GM21723 (cell line): ENCODE results near the gene SPOUT1.
A peak's percentile ranks its signal among the peaks of the same experiment; 100 is the strongest.
"Not testable (repeated sequence)": the region's sequence is repeated elsewhere in the genome, so short reads cannot be mapped to it uniquely, and the experiment has no call there.

ENCODE experiments used
- ATAC-seq: cut with Tn5 transposase; IDR thresholded peaks from one replicate; pipeline ENCODE4 v1.9.1; 2021; ENCODE audit warnings: mild to moderate bottlenecking, moderate library complexity; ENCODE audit not compliant: unreplicated experiment

SPOUT1 gene

DNA sequence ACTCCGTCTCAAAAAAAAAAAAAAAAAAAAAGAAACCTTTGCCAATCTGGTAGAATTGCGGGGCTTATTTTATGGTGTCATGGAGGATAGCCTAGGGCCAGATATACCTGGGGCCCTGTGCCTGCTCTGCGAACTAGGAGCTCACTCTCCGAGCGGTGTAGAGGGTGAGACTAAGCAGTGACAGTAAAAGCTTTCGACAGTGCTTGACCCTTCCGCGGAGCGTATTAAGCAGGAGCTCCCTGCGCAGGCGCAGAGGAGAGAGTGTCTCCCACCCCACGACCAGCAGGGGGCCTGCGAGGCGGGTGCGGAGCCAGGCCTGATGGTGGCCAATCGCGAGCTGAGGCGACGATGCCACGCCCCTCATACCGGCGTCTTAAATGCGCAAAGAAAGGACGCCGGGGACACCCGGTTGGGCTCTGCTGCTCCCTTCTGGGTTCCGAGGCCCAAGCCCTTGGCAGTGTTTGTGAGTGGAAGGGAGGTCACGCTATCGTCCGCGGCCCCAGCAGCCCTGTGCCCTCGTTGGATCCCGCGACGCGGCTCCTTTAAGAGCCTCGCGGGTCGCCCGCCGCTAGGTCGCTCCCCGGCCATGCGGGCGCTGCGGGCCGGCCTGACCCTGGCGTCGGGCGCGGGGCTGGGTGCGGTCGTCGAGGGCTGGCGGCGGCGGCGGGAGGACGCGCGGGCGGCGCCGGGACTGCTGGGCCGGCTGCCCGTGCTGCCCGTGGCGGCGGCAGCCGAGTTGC lies 11.3 kb downstream of the SPOUT1 start, which contains the start of gene ENDOG:
Gene ENDOG, plus strand, starts transcription at position 402 of the 740 bp plus-strand sequence. Its CDS starts 185 bp downstream, at position 587.
- ATAC-seq: peak; percentile 86

DNA sequence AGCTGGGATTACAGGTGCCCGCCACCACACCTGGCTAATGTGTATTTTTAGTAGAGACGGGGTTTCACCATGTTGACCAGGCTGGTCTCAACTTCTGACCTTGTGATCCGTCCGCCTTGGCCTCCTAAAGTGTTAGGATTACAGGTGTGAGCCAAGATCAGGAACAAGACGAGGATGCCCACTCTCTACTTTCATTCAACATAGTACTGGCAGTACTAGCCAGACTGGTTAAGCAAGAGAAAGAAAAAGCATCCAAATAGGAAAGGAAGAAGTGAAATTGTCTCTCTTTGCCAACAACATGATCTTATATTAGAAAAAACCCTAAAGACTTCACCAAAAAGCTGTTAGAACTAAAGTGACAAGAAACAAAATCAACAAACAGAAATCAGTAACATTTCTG lies 18.7 kb downstream of the SPOUT1 start:
- ATAC-seq: no peak

DNA sequence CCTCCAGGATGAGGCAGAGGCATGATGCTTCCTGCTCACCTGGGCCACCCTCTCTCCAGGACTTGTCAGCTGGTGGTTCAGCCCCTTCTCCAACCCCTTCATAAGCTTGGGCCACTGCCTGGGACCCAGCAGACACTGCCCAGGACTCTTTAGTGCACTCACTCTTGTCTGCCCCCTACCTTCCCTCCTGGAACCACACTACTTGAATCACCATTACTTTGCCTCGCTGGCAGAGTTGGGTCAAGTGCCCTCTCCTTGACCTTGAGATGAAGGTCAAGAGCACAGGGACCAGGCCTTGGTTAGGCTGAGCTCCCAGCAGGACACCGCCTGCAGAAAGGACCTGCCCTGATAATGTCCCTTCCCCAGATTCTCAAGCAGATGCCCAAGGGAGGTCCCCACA lies 19.8 kb downstream of the SPOUT1 start:
- ATAC-seq: no peak

DNA sequence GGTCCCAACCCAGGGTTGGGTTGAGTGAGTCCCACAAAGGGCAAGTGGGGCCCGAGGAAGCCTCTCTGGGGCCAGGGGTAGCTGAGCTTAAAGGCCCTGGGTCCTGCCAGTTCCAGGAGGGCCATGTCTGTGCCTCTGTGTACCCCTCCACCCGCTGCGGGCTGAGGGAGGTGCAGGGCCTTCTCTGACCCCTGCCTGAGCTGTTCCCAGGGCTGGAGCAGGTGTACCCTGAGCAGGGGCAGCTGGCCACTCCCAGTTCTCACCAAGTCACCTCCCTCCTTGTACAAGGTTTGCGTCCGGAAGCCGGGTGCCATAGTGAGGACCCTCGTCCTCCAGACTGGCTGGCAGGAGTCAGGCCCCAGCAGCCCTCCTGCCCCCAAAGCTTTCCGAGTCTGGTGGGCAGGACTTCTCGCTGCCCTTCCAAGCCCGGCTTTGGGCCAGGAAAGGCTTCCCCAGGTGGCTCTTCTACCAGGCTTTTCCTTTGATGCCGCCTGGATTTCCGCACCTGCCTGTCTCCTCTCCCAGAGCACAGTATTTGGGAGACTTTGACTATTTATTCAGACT lies 20.5 kb downstream of the SPOUT1 start:
- ATAC-seq: no peak

DNA sequence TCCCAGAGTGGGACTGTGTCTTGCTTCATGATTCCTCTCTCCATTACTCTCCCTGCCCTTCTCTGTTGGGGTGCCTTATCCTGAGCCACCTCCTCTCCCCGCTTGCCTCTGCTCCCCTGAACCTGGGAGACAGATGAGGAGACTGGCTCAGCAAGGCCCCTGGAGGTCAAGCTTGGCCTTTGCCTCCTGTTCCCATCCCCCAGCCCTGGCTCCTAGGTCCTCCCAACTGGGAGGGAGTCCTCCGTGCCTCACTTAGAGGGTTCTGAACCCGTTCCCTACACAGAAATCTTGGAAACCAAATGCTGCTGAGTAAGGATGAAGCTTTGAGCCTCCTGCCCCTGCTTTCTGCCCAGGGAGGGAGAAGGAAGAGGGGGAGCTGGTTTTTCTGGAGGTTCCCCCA lies 21.1 kb downstream of the SPOUT1 start:
- no peak for ATAC-seq

DNA sequence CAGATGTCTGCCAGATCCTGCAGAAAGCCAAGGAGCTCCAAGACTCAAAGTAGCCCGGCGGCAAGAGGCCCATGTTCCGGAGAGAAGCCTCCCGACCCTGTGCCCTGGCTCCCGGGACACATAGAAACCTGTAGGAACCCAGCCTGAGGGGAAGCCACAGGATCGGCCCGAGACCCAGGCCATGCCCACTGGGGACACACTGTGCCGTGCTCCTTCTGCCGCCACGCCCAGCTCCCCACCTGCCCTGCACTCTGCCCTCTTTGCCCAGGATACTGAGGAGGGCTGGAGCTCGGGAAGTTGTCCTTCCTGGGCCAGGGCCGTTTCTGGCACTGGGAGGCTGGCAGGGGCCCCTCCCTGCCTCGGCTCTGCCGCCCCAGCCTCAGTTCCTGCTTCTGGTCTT lies 21.8 kb downstream of the SPOUT1 start:
- ATAC-seq: no peak

DNA sequence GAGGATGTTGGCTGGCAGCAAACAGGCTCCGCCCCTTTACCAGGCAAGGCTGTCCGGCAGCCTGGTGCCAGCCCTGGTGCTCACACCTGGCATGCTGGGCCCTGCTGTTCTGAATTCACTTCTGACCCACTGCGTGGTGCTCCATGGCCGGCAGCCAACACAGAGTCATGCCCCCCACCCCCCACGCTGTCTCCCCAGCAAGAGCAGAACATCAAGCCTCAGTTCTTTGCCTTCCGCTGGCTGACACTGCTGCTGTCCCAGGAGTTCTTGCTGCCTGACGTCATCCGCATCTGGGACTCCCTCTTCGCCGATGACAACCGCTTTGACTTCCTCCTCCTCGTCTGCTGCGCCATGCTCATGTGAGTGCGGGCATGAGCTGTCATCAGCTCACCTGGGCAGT lies 23.9 kb downstream of the SPOUT1 start:
- no peak for ATAC-seq

DNA sequence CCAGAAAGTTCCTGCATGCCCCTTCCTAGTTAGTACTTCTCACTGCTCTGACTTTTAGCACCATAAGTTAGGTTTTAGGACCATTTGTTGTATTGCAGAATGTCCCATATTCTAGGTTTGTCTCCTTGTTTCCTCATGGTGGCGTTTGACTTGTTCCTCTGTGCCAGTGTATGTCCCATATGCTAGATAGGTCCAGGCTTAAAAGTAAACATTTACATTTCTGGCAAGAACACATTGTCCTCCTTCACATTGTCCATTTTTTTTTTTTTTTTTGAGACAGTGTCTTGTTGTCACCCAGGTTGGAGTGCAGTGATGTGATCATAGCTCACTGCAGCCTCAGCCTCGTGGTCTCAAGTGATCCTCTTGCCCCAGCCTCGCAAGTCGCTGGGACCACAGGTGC lies 27.1 kb downstream of the SPOUT1 start:
- ATAC-seq: no peak

DNA sequence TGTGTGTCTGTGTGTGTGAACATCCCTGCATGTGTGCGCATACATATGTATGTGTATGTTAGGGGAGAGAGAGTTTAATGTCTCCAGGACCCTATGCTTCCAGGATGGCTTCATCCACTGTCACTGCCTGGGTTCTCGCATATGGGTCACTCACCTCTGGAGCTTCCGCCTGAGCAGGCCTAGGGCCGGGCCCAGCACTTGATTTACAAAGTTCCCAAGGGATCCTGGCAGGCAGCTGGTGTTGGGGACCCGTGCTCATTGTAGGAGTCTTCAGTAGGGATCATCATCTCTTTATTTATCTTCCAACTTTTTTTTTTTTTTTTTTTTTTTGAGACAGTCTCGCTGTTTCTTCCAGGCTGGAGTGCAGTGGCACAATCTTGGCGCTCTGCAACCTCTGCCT lies 29.5 kb downstream of the SPOUT1 start:
- no peak for ATAC-seq

DNA sequence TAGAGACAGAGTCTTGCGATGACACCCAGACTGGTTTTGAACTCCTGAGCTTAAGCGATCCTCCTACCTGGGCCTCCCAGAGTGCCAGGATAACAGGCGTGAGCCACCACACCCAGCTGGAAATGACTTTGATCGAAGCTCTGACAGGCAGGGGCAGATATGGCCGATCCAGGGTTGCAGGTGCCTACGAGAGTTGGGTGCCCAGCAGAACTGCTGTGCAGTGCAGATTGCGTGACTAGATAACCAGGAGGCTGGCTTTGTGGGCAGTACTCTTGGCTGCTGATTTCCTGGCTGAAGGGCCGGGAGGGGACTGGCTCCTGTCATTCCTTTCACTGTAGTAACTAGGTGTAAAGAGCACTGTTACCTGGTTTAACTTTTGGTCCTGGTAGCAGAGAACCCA lies 30.7 kb downstream of the SPOUT1 start:
- no peak for ATAC-seq

DNA sequence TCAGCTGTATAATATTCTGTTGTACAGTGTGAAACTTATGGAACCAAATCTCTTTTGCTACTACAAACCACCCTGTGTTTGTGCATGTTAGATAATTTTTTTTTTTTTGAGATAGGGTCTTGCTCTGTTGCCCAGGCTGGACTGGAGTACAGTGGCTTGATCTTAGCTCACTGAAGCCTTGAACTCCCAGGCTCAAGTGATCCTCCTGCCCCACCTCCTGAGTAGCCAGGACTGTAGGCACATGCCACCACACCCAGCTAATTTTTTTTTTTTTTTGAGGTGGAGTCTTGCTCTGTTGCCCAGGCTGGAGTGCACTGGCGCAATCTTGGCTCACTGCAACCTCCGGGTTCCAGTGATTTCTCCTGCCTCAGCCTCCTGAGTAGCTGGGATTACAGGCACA lies 34.6 kb downstream of the SPOUT1 start:
- ATAC-seq: not testable (repeated sequence)

DNA sequence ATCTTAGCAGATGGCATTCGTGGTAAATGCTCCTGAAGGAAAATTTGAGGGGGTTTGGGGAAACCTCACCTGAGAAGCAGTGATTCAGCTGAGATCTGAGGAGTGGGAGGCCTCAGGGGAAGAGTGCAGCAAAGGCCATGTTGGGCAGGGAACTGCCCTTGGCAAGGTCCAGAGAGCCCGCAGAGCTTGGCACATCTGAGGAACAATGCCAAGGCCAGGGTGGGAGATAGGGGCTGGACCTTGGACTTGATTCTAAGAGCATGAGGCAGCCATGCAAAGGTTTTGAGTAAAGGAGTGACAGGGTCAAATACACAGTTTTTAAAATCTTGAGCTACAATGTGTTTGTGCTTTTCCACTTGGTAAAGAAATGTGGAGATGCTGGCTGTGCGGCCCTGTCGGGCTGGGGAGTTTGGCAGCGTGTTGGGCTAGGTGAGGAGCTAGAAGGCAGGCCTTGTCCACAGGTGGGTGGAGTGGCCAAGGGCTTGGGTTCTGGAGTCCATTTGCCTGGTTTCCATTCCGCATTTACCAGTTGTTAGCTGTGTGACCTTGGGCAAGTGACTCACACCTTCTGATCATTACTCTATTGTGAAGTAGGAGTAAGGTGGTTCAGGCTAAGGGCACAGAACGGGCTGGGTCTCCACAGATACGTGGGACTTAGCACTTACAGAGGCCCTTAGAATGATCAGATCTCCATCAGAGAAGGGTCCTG lies 36.5 kb downstream of the SPOUT1 start:
- ATAC-seq: no peak

DNA sequence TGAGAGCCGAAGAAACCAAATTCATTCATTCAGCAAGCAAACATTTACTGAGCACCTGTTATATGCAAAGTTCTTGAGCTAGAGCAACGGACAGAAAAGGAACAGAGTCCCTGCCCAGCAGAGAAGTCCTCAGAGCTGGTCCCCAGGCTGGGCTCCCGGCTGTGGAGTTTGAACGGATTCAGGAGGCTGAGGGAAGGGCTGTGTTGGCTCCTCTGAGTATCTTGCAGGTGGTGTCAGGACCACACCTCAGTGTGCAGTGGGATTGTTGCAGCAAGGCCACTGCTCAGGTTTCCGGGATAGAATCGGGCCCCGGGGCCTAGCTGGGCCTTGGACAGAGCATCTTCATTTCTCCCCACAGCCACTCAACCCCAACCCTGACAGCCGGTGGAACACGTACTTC lies 37.5 kb downstream of the SPOUT1 start:
- no peak for ATAC-seq

DNA sequence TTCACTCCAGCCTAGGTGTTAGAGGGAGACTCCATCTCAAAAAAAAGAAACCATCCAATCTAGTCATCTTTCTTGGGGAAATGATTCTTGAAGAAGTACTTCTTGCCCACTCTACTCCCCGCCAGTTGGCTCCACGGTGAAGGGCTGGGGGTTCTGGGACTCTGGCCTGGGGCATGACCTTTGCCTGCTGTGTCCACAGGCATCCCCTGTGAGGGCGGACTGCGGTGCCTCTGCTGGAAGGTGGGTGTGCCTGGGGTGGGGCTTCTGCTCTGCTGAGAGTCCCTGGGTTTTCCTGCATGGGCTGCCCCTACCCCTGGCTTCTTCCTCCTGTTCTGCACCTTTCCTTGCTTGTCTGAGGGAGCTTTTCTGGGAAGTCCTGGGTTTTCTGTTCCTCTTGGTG lies 39.1 kb downstream of the SPOUT1 start:
- no peak for ATAC-seq

DNA sequence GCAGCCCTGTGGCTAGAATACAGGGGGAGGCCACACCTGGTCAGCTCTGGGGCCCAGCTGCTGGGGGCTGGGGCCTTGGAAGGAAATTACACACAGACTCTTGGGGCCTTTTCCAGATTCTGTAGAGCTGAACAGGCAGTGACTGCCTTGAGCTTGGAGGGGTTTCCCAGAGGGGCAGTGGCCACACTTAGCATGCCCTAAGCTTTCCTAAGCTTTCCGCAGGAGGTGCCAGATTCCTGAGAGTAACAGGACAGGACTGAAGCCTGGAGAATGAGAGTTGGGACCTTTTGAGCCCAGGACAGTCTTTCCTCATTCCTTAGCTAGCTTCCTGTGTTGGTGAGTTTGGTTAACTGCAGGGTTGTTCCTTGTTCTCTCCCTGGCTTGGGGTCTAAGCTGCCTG lies 41.1 kb downstream of the SPOUT1 start:
- no peak for ATAC-seq

DNA sequence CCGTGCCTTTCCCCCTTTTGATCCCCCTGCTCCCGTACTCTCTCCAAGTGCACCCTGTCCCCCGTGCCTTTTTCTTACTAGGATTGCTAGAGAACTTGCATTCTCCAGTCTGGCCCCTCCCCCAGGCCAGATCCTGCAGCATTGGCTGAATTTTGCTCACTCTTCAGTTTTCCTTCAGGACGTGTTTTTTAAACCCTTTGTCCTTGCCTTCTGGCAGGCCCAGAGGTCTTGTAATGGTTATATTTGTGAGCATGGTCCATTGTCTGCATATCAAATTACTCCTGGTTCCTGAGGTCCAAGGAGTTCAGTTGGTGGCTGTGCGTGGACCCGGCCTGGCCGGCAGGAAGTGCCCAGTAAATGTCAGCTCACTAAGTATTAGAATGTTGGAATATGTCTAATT lies 41.9 kb downstream of the SPOUT1 start:
- ATAC-seq: no peak

DNA sequence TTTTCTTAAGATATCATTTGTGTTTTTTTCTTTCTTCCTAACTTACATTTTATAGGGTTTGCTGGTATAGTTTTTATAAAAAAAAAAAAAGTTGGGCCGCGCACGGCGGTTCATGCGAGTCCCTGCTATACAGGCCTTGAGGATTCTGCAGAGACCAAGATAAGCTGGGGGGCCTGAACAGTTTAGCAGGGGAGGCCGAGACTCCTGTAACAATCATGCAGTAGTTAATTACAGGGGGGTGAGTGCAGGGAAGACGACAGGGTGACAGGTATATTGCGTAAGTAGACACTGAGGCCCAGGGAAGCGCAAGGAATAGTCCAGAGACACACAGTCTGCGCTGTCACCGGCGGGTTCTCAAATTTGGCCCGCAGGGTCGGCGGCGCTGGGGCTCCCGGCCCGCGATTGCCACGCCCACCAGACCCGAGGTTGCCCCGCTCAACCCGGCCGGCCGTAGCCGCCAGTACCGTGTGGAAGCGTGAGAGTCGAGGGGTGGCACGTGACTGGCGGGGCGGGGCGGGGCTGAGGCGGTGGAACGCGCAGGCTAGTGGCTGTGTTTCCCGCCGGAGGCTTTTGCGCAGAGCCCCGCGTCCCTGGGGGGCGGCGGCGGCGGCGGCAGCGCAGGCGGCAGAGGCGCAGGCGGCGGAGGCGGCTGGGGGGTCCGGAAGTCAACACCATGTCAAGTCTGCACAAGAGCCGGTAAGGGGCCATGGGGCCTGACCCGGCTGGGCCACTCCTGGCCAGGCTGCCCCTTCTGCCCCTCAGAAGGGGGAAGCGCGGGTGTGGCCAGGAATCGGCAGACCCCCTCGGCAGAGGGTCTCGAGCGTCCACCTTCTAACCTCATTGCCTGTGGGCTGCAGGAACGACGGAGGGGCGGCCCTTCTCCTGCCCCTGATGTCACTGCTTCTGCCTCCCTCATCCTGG lies 42.7 kb downstream of the SPOUT1 start, which contains the start of gene TBC1D13:
Gene TBC1D13, plus strand, starts transcription at position 573 of the 921 bp plus-strand sequence. Its CDS starts 101 bp downstream, at position 674.
- peak; percentile 87 for ATAC-seq

DNA sequence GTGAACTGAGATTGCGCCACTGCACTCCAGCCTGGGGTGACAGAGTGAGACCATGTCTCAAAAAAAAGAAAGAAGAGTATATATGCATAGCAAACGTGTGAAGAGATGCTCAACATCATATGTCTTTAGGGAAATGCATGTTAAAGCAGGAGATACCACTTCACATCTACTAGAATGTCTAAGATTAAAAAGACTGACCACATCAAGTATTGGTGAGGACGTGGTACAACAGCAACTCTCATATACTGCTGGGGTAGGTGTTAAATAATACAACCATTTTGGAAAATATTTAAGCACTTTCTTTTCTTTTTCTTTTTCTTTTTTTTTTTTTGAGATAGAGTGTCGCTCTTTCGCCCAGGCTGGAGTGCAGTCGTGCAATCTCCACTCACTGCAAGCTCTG lies 44.2 kb downstream of the SPOUT1 start:
- no peak for ATAC-seq

DNA sequence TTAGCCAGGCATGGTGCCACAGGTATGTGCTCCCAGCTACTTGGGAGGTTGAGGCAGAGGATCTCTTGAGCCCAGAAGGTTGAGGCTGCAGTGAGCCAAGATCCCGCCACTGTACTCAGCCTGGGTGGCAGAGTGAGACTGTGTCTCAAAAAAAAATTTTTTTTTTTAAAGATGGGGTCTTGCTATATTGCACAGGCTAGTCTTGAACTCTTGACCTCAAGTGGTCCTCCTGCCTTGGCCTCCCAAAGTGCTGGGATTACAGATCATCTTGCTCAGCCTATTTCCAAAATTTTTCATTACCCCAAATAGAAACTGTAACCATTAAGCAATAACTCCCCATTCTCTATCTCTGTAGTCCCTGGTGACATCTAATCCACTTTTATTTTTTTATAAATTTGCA lies 46.9 kb downstream of the SPOUT1 start:
- ATAC-seq: no peak

DNA sequence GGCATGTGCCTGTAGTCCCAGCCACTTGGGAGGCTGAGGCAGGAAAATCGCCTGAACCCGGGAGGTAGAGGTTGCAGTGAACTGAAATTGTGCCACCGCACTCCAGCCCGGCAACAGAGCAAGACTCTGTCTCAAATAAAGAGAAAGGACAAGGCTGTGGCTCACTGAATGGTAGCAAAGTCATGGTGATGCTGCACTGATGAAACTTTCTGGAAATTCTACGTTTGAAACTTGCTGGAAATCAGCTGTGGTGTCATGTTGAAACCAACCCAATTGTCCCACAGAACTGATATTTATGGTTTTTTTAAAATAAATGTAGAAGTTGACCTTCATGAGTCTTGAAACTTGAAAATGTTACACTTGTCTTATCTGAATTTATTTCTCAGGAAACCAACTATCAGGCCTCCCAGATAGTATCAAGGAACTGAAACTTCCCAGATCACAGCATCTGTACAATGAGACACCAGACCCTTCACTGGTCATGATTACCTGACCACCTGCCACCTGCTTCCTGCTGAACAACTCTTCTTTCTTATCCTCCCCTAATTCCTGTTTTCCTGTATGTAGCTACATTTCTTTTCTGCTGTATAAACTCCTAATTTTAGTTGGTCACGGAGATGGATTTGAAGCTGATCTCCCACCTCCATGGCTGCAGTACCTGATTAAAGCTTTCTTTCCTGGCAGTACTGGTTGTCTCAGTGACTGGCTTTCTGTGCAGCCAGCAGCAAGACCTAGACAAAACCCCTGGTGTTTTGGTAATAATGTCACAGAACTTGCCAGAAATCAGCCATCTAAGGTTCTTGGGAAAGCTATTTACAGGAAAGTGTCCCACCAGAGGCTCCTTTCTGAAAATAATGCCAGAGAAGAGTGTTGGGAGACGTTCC lies 48.2 kb downstream of the SPOUT1 start:
- ATAC-seq: no peak
